Measurements from ENCODE around the gene NCEH1.

GRCh38 chr3:172580680-172581401 lies 130.0 kb downstream of the NCEH1 start:
- no peak for TF ChIP-seq CTCF (IDR thresholded peaks at IDR 0.05)
- no peak for TF ChIP-seq POLR2A (IDR thresholded peaks at IDR 0.05)
